Measurements from ENCODE around the gene RFC2. TPM values are rescaled to one million over a fixed set of nuclear protein-coding genes. Genes with fewer than 3 reads are reported as not detected.
"Not testable (repeated sequence)": the region's sequence is repeated elsewhere in the genome, so short reads cannot be mapped to it uniquely, and the experiment has no call there.

The RFC2 gene
- total RNA-seq, 4 donors from 2014 or later = 12.5 to 37.9 (median 22.4) TPM

DNA sequence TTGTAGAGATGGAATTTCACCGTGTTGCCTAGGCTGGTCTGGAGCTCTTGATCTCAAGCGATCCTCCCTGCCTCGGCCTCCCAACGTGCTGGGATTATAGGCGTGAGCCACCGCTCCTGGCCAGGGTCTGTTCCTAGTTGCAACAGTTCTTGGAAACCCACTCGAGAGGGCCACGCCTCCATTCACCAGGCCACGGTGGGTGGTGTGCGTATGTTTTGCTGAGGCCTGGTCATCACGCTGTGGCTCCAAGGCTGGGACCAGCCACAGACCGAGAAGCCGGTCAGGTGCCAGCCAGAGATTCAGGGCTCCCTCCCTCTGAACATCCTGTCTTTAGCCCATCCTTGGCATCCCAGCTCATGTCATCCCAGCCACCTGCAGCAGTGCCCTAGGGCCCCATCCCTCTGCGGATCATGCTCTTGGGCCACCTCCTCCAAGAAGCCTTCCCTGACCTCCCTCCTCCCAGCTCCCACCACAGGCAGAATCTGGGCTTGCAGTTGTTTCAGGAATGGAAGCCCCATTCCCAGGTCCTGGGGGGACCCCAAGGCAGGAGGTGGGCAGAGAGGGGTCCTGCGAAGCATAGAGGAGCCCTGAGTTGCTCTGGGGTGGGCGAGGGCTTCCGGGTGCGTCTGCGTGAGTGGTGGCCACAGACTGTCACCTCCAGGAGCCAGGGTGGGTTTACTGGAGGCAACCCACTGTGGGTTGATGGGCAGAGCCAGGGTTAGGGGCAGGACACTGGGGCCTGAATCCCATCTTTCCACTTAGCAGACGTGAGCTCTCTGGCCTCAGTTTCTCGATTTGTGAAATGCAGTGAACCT is 39.2 kb downstream of the RFC2 start:
- no peak overlapping the region for H3K27ac ChIP-seq
- WGBS, 2 donors = 78 to 83% methylated on average over 13 of the region's 21 CpGs
- no peaks in the 10 kb centered on the region for H3K27me3 ChIP-seq
- H3K36me3 ChIP-seq = no peaks in the 10 kb centered on the region
- no peak for TF ChIP-seq POLR2A (IDR thresholded peaks at IDR 0.05)
- TF ChIP-seq CTCF (IDR thresholded peaks at IDR 0.05) = no peak
- intact Hi-C loops (cut with DNase I) = no loop called here
- H3K4me3 ChIP-seq = no peak overlapping the region
- no peak for DNase-seq
- H3K4me1 ChIP-seq = peaks cover 0 to 19% (median 4%) of the 10 kb centered on the region in 3 donors
- no peaks in the 10 kb centered on the region for H3K9me3 ChIP-seq

- DNase-seq = no peak
- no peak for TF ChIP-seq CTCF (IDR thresholded peaks at IDR 0.05)
- TF ChIP-seq POLR2A (IDR thresholded peaks at IDR 0.05) = no peak
- Histone ChIP-seq H3K36me3 (no peaks in the 10 kb centered on the region), H3K27me3 (no peaks in the 10 kb centered on the region), H3K4me3 (no peak overlapping the region), H3K4me1 (peaks cover 5 to 27% (median 7%) of the 10 kb centered on the region in 3 donors), H3K27ac (no peak overlapping the region), H3K9me3 (no peaks in the 10 kb centered on the region)
- intact Hi-C loops (cut with DNase I) = no loop called here
- WGBS, 2 donors = 85 to 96% methylated on average over 8 to 10 of the region's 11 CpGs
These were observed 41.5 kb downstream of the RFC2 start for GRCh38 chr7:74212661-74213060.

GRCh38 chr7:74208241-74208640 is 46.0 kb downstream of the RFC2 start:
- intact Hi-C loops (cut with DNase I) = loop anchor here (5.0 kb wide), 1 partner anchor 184 kb away; no protein-coding TSS in a partner anchor

DNA sequence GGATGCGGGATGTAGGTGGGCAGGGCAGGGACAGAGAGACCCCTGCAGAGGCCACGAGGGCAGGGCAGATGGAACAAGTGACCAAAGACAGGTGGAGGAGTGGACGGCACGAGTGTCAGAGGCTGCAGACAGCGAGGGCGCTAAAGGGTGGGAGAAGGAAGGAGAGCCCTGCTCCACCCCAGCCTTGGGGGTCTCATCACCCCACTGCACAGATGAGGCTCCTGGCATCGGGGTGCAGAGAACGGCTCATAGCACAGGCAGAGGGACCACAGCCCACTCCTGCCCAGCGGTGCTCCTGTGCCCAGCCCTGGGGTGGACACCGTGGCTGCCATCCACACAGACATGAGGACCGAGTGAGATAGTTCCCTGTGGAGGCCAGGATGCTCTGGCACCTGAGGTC is 46.6 kb downstream of the RFC2 start:
- WGBS, 2 donors = 82% methylated on average over 9 to 11 of the region's 11 CpGs
- intact Hi-C loops (cut with DNase I) = loop anchor here (2.0 to 5.0 kb wide), 2 partner anchors 143 to 185 kb away; no protein-coding TSS in a partner anchor
- H3K4me1 ChIP-seq = peaks cover 5 to 41% (median 7%) of the 10 kb centered on the region in 3 donors
- TF ChIP-seq CTCF (IDR thresholded peaks at IDR 0.05) = no peak
- no peak for TF ChIP-seq POLR2A (IDR thresholded peaks at IDR 0.05)
- DNase-seq = no peak
- no peak overlapping the region for H3K4me3 ChIP-seq
- H3K27me3 ChIP-seq = peaks cover 0 to 9% (median 0%) of the 10 kb centered on the region in 4 donors
- H3K27ac ChIP-seq = no peak overlapping the region
- no peaks in the 10 kb centered on the region for H3K9me3 ChIP-seq
- H3K36me3 ChIP-seq = no peaks in the 10 kb centered on the region

More at GRCh38 chr7:74208241-74208640, 46.0 kb downstream of the RFC2 start:
- H3K27me3 ChIP-seq, DNase-seq, H3K9me3 ChIP-seq, H3K4me3 ChIP-seq, H3K27ac ChIP-seq, H3K36me3 ChIP-seq: not testable (repeated sequence)
- H3K4me1 ChIP-seq = peaks cover 5 to 37% (median 7%) of the 10 kb centered on the region in 3 donors
- 90% methylated on average over 5 to 6 of the region's 7 CpGs for WGBS, 2 donors

GRCh38 chr7:74206589-74207120 is 47.5 kb downstream of the RFC2 start:
- no peaks in the 10 kb centered on the region for H3K9me3 ChIP-seq
- peak overlapping the region in 3 of 4 donors; percentile 7 to 52 (median 30) for H3K4me3 ChIP-seq
- TF ChIP-seq POLR2A (IDR thresholded peaks at IDR 0.05) = no peak
- peak; percentile 95 to 98 (median 98) for TF ChIP-seq CTCF (IDR thresholded peaks at IDR 0.05)
- peaks cover 5 to 41% (median 7%) of the 10 kb centered on the region in 3 donors for H3K4me1 ChIP-seq
- H3K27me3 ChIP-seq = peaks cover 0 to 9% (median 0%) of the 10 kb centered on the region in 4 donors
- WGBS, 2 donors = 20 to 28% methylated on average over 8 to 13 of the region's 23 CpGs
- no peak for DNase-seq
- no peak overlapping the region for H3K27ac ChIP-seq
- H3K36me3 ChIP-seq = no peaks in the 10 kb centered on the region
- intact Hi-C loops (cut with DNase I) = loop anchor here (2.0 to 5.0 kb wide), 2 partner anchors 142 to 186 kb away; no protein-coding TSS in a partner anchor

GRCh38 chr7:74206052-74206451 is 48.1 kb downstream of the RFC2 start:
- peaks cover 5 to 38% (median 7%) of the 10 kb centered on the region in 3 donors for H3K4me1 ChIP-seq
- not testable (repeated sequence) for H3K9me3 ChIP-seq, H3K27ac ChIP-seq, H3K27me3 ChIP-seq, H3K4me3 ChIP-seq, H3K36me3 ChIP-seq, DNase-seq
- intact Hi-C loops (cut with DNase I) = loop anchor here (2.0 to 5.0 kb wide), 2 partner anchors 141 to 186 kb away; no protein-coding TSS in a partner anchor
- 50 to 76% methylated on average over 9 to 10 of the region's 10 CpGs for WGBS, 2 donors
